Brain microvascular endothelial cell (primary cell): ENCODE measurements around the gene PRR35.

ENCODE experiments used
- DNase-seq: peaks from one replicate; pipeline ENCODE4 v3.0.0-alpha.2; 2020
- H3K27ac ChIP-seq: fragments of 250-450 bp; sonication (Bioruptor Pico); 2 replicates; pipeline ENCODE4 v1.5.1; 2020; ENCODE audit warnings: mild to moderate bottlenecking, moderate library complexity
- H3K27me3 ChIP-seq: fragments of 250-450 bp; sonication (Bioruptor Pico); replicated peaks from 2 replicates; pipeline ENCODE4 v1.5.1; 2020; ENCODE audit warnings: mild to moderate bottlenecking
- H3K36me3 ChIP-seq: fragments of 250-450 bp; sonication (Bioruptor Pico); replicated peaks from 2 replicates; pipeline ENCODE4 v1.5.1; 2020; ENCODE audit warnings: mild to moderate bottlenecking
- H3K4me3 ChIP-seq: 2 replicates; pipeline ENCODE4 v1.5.1; 2011; ENCODE audit warnings: low read depth, mild to moderate bottlenecking, control low read depth, low read length, moderate library complexity
- in situ Hi-C: cut with HindIII; loops from 2 replicates; pipeline ENCODE4 v1.10.0; 2017; ENCODE audit warnings: low sequenced_read_pairs, low pct_ligation_motif_present
- TF ChIP-seq, protein P1 (sequence below): IDR thresholded peaks from 2 replicates; pipeline ENCODE4 v1.5.1; 2011; ENCODE audit warnings: low read depth, mild to moderate bottlenecking, moderate library complexity, low read length, control low read depth, inconsistent platforms; ENCODE audit errors: missing control alignments

PRR35 gene

DNA sequence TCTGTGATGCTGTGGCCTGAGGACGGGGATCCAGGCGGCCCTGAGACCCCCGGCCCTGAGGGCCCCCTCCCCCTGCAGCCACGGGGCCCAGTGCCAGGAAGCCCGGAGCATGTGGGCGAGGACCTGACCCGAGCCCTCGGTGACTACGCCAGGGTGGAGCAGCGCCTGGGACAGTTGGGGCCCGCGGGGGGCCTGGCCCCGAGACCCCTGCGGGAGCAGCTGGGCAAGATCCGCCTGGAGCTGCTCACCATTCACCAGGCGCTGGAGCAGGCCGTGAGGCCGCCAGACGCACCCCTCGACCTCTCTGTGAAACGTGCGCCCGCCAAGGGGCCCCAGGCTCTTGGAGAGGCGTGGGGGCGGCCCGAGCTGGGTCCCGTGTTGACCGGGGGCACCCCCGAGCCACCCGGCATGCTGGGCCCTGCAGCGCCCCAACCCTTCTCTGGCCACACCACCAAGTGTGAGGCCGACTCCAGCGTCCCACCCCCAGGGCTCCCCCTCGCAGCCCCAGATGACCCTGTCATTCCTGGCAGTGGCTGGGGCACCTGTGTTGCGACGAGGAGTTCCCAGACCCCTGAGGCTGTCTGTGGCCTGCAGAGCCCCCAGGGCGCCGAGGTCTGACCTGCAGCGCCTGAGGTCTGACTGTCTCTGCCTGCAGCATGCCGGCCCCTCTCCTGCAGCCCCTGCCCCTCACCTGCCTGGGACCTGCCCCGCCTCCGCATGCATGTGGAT lies 4.7 kb downstream of the PRR35 start:
- H3K27me3 ChIP-seq, result peaks cover 19% of the 10 kb centered on the region
- H3K27ac ChIP-seq, result no peak overlapping the region
- no peak overlapping the region for H3K4me3 ChIP-seq
- no peak for DNase-seq
- H3K36me3 ChIP-seq, result no peaks in the 10 kb centered on the region
- TF ChIP-seq, protein P1, sequence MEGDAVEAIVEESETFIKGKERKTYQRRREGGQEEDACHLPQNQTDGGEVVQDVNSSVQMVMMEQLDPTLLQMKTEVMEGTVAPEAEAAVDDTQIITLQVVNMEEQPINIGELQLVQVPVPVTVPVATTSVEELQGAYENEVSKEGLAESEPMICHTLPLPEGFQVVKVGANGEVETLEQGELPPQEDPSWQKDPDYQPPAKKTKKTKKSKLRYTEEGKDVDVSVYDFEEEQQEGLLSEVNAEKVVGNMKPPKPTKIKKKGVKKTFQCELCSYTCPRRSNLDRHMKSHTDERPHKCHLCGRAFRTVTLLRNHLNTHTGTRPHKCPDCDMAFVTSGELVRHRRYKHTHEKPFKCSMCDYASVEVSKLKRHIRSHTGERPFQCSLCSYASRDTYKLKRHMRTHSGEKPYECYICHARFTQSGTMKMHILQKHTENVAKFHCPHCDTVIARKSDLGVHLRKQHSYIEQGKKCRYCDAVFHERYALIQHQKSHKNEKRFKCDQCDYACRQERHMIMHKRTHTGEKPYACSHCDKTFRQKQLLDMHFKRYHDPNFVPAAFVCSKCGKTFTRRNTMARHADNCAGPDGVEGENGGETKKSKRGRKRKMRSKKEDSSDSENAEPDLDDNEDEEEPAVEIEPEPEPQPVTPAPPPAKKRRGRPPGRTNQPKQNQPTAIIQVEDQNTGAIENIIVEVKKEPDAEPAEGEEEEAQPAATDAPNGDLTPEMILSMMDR, result no peak
- in situ Hi-C loops, result no loop called here

- Histone ChIP-seq H3K27me3 (peaks cover 15% of the 10 kb centered on the region), H3K36me3 (no peaks in the 10 kb centered on the region), H3K27ac (no peak overlapping the region), H3K4me3 (no peak overlapping the region)
- DNase-seq, result no peak
- in situ Hi-C loops, result no loop called here
- TF ChIP-seq, protein P1, result no peak
These were observed 5.5 kb downstream of the PRR35 start for GRCh38 chr16:565419-566330.

DNA sequence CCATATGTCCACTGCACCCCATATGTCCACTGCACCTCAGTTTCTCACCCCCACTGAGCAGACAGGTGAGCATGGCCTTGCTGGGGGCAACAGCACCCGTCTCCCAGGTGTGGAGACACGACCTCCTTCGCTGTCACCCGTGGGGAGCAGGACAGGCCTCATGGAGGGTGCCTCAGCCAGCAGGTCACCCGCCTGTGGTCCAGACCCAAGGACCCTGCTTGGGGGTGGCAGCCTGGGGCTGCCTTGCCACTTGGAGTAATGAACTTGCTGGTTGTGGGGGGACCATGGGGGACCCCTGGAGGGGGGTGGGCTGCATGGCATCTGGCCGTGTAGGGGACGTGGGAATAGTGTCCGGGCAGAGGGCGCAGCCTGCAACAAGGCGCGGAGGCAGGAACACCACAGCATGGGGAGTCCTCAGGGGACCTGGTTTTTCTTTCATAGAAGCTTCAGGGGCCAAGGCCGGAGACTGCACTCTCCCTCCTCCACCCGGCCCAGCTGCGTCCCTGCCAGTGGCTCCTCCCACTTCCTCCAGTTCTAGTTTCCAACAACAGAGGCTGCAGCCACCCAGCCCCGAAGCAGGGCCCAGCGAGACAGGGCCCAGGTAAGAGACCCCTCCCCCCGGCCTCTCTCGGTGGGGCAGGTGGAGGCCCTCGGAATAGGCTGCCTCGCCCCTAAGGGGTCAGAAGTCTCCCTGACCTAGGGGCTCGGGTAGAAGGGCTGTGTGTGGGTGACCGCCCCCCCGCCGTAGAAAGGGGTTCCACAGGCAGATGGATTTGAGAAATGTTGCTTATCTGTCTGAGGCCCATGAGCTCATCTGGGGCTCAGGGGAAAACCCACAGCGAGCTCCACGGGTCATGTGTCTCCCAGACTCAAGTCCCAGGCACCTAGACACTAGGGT lies 6.5 kb downstream of the PRR35 start, which contains the start of gene NHLRC4:
NHLRC4 (plus strand) TSS at position 531 of the 898 bp plus-strand sequence. CDS start 1,043 bp downstream, outside the sequence.
- Histone ChIP-seq H3K36me3 (no peaks in the 10 kb centered on the region), H3K27me3 (peaks cover 5% of the 10 kb centered on the region), H3K27ac (no peak within 1 kb of the TSS), H3K4me3 (no peak within 1 kb of the TSS)
- in situ Hi-C loops, result no loop called here
- TF ChIP-seq, protein P1, result no peak
- peak; percentile 56 for DNase-seq

DNA sequence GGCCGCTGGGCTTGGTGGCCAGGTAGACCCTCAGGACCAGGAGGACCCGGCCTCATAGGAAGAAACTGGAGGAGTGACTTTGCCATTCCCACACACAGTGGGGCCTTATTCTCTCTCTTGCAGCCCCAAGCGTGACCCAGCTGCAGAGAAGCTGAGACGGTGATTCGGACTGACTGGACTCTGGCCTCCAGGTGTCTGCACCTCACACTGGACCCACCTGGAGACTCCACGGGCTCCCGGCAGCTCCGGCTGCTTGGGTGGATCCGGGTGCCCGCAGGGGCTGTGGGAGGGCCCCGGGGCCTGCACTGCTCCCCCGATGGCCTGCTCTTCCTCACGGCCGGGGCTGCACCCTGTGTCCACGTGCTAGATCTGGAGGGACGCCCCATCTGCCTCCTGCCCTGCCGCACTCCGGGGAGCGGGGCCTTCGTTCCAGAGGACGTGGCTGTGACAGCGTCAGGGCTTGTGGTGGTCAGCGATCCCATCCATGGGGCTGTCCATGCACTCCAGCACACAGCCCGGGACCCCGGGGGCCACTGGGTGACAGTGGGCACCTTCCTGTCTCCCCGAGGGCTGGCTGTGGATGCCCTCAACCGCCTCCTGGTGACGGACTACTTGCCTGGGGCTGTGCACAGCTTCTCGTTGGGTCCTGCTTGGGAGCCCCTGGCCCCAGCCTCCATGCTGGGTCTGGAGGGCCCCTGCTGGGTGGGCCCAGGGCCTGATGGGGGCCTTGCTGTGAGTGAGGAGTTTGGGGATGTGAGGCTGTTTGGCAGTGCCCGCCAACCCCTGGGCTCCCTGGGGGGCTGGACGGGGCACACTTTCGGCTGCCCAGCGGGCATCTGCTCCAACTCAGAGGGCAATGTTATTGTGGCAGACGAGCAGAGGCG lies 7.4 kb downstream of the PRR35 start:
- H3K4me3 ChIP-seq, result no peak overlapping the region
- TF ChIP-seq, protein P1, result no peak
- no peaks in the 10 kb centered on the region for H3K36me3 ChIP-seq
- H3K27ac ChIP-seq, result no peak overlapping the region
- in situ Hi-C loops, result no loop called here
- H3K27me3 ChIP-seq, result no peaks in the 10 kb centered on the region
- DNase-seq, result no peak
